Measurements from ENCODE around the gene ZCCHC7.
A peak's percentile ranks its signal among the peaks of the same experiment; 100 is the strongest.

Gene ZCCHC7

DNA sequence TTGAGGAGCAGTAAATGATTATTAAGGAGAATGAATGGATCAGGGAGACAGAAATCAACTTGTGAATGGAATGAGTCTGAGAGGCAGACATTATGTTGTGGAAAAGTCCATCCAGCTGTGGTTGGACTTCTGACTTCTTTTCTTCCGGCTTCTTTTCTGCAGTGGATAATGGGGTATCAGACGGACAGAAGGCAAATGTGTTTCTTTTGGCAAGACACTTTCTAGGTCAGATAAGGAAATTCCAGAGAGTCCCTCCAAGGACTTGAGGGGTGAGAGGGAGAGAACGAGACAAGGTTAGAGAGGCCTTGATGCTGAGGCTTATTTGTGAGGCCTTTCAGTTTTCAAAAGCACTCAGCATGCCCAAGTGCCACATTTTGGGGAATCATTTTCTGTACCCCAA is 285.0 kb downstream of the ZCCHC7 start:
- H3K27ac ChIP-seq: no peak overlapping the region
- TF ChIP-seq ZFX (IDR thresholded peaks at IDR 0.05) (no peak), CTCF (conservative IDR thresholded peaks at IDR 0.05) (no peak)

GRCh38 chr9:37405764-37406380 is 285.5 kb downstream of the ZCCHC7 start:
- TF ChIP-seq ZFX (IDR thresholded peaks at IDR 0.05) (no peak), CTCF (conservative IDR thresholded peaks at IDR 0.05) (no peak)
- H3K27ac ChIP-seq: no peak overlapping the region

GRCh38 chr9:37406603-37407401 is 286.4 kb downstream of the ZCCHC7 start:
- no peak for TF ChIP-seq ZFX (IDR thresholded peaks at IDR 0.05)
- TF ChIP-seq CTCF (conservative IDR thresholded peaks at IDR 0.05): no peak
- no peak overlapping the region for H3K27ac ChIP-seq

DNA sequence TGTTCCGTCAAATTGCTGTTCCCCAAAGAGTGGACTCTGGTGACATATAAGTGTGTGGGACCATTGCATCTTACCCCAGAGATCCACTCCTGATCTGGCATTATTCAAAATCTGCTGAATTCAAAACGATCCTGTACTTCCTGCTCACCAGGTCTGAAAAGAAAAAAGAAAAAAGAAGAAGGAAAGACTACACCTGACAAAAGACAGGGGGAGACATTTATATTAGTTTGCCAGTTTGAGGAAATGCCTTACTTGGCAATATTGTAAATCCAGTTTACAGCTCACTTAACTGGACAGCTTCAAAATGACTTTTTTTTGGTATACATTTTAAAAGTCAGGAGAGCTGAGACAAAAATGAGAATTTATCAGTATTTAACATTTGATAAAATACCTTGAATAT is 287.1 kb downstream of the ZCCHC7 start:
- no peak overlapping the region for H3K27ac ChIP-seq
- TF ChIP-seq ZFX (IDR thresholded peaks at IDR 0.05): no peak
- TF ChIP-seq CTCF (conservative IDR thresholded peaks at IDR 0.05): peak; percentile 65

Measured in C4-2B (cell line).